Glomerular endothelial cell (primary cell): ENCODE results near the gene QKI. TPM values are rescaled to one million over a fixed set of nuclear protein-coding genes. Genes with fewer than 3 reads are reported as not detected.

ENCODE experiments used
- DNase-seq: peaks from one replicate; pipeline ENCODE4 v3.0.0-alpha.2; 2011; ENCODE audit warnings: low read depth, low spot score; ENCODE audit errors: extremely low read depth
- total RNA-seq: library from RNA; depleted of rRNA; stranded (reverse); fragments of >200 nt; gene quantifications from 2 replicates; pipeline ENCODE4 v1.2.3, GENCODE V29; 2015

The QKI gene
- total RNA-seq, 1 donor from 2014 or later = 224 TPM

DNA sequence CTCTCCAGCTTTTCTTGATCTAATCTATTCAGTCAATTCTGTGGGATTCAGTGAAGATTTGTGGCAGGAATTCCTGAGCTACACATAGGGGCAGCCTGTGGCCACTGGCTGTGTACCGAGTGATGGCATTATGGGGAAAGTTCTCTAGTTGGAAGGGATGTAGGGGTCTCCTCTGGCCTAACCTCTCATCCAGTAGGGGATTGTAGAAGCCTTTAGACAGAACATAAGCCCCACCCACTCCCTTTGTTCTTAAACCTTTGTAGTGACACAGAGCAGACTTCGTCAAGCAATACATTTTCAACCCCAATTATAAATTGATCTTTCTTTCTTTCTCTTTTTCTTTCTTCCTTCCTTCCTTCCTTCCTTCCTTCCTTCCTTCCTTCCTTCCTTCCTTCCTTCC lies 188.9 kb downstream of the QKI start:
- no peak for DNase-seq

DNA sequence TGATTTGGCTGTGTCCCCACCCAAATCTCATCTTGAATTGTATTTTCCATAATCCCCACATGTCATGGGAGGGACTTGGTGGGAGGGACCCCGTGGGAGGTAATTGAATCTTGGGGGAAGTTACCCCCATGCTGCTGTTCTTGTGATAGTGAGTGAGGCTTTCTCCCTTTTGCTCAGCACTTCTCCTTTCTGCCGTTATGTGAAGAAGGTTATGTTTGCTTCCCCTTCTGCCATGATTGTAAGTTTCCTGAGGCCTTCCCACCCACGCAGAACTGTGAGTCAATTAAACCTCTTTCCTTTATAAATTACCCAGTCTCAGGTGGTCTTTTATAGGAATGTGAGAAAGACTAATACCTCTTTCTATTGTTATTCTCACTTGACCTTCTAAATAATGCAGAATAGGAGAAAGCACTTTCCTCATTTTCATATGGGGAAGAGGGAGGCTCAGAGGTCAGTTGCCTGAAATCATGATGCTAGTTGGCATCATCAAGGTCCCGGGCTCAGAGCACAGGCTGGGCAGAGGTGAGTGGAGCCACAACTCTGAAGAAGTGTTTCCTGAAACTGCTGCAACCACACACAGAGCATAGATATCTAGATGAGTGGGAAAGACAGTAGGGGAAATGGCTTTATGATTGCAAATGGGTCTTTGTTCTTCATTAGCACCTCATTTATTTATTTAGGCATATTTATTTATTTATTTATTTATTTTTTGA lies 191.0 kb downstream of the QKI start:
- no peak for DNase-seq

DNA sequence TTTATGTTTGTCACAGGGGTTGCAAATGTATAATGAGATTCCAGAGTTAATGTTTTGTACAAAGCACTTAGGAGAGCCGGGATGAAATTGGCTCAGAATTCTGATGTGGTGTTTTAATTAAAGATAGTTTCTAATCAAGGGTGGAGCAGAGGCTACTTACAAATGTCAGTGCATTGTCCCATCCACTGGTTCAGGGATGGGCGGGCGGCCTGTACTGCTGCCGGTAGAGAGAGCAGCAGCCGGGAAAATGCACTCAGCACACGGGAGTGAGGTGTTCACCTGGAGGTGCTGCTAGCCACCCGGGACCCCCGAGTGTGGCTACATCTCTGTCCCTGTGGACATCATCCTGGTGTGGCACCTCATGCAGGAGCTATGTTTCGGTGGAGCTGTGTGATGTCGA lies 193.3 kb downstream of the QKI start:
- DNase-seq = no peak

DNA sequence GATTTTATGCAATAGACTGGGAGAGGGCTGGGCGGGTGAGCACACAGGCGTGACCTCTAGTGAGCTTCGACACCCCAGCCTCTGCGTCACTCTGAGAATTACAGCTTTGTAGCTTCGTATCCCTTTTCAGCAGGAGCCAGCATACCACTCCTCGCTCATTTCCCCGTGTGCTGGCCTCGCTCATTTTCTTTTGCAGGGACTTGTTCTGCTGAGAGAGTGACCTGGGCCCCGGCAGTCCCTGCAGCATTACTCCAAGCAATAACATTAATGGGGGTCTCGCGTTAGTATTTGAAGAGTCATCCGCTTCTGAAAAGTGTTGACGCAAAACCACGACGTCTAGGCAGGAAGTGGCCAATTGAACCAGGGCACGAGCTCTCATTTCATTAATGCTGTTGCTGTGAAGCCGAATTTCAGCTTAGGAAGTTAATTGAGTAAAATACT lies 193.7 kb downstream of the QKI start:
- DNase-seq = no peak

DNA sequence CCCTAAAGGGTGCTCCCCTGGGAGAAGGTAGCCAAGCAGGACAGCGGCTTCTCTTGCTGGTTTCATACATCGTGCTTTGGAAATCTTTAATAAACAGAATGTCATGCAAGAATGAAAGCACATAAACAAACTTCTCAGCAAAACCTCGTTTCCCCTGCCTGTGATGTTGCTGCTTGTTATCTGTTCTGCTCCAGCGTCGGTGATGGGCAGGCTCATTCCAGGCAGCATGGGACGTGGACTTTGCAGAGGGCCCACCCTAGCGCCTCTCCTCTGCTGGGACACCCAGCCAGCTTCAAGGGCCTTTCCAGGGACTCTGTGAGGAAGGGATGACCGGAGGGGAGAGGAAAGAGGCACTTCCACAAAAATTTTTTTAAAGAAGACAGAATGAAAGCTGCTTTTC lies 197.7 kb downstream of the QKI start:
- DNase-seq = no peak

DNA sequence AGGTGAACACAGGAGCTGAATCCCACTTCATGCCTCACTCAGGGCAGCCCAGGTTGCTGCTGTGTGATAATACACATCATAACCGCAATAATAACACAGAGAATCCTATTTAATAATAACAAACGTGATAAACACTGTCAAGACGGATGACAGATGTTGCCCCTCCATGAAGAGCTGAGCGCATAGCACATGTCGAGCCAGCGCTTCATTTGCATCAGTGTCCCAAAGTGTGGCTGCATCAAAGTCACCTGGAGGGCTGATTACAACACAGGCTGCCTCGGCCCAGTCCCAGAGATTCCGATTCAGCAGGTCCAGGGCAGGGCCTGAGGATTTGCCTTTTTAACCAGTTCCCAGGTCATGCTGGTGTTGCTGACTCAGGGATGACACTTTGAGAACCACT lies 198.5 kb downstream of the QKI start:
- DNase-seq = no peak

DNA sequence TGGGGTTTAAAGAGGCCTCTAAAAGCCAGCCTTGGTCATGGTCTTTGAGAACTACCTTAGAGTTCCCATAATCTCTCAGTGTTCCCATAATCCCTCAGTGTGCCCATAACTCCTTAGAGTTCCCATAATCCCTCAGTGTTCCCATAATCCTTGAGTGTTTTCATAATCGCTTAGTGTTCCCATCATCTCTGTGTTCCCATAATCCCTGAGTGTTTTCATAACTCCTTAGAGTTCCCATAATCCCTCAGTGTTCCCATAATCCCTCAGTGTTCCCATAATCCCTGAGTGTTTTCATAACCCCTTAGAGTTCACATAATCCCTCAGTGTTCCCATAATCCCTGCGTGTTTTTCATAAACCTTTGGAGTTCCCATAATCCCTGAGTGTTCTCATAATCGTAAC lies 199.2 kb downstream of the QKI start:
- no peak for DNase-seq

DNA sequence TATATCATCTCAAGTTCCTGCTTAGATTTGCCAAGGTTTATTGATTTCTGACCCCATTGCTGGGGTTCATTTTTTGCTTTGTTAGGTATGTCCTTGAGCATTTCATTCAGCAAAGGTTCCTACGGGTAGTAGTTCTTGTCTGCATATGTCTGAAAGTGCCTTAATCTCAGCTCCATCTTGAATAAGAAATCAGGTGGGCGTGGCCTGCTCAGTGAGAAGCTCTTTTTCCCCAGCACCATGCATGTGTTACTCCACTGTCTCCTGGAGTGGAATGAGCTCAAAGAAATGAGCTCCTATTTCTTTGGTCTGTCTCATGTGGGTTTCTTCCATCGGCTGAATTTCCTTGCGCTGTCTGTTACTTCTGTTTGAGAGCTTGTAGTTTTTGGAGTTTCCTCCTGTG lies 201.9 kb downstream of the QKI start:
- no peak for DNase-seq

DNA sequence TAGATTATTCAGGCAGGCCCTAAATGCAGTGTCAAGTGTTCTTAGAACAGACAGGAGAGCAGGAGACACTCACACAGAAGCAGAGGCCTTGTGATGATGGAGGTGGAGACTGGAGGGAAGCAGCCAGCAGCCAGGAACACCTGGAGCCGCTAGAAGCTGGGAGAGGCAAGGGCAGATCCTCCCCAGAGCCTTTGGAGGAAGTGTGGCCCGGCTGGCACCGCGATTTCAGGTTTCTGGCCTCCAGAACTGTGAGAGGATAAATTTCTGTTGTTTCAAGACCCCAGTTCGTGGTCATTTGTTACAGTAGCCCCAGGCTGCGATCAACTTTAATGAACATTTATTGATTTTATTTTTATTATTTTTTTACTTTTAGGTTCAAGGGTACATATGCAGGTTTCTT lies 203.0 kb downstream of the QKI start:
- DNase-seq = no peak

DNA sequence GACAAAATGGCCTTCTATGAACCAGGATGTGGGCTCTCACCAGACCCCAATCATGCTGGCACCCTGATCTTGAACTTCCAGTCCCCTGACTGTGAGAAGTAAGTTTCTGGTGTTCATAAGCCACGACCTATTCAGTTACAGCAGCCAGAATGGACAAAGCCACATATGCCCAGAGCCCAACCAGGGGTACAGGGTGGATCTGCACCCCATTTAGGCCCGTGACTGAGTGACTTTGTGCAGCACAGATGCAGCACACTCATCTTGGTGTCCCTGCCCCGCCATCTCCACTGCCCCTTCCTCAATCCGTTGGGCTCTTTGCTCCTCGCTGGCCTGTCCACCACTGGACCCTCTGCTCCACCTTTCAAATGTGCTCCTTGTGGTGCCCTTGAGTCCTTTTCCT lies 205.6 kb downstream of the QKI start:
- no peak for DNase-seq

DNA sequence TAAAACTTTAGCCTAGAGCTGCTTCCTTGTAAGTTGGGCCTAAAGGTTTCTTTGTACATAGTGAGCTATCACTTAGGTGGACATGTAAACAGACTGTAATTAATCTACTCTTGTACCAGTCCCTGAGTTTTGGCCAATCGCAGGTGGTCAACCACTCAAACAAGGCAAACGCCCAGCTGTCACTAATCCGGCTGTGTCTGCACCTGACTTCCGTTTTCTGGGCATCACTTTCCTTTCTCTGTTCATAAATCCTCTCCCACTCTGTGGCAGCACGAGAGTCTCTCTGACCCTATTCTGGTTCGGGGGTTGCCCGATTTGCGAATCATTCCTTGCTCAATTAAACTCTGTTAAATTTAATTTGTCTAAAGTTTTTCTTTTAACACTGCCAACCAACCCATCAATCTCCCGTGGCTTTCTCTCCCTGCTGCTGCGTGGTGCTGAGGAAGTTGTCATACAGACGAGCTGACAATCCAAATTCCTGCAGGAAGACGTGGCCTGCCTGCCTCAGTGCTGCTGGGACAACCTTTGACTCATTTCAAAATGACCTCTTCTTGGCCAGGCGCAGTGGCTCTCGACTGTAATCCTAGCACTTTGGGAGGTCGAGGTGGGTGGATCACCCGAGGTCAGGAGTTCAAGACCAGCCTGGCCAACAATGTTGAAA lies 206.3 kb downstream of the QKI start:
- DNase-seq = no peak

DNA sequence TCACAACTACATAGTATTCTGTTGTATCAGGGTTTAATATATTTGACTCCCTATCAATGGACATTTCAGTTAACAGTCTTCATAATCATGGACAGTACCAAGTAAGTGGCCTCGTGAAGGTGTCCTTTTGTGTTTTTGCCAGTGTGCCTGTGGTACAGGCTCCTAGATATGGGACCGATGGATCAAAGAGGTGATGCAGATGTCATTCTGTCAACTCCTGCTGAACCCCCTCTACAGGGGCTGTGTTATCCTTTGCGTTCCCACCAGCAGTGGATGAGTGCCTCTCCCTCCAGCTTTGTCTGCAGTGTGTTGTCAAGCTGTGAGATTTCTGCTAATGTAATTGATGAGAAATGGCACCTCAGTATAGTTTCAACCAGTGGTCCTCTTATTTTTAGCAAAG lies 210.7 kb downstream of the QKI start:
- no peak for DNase-seq

DNA sequence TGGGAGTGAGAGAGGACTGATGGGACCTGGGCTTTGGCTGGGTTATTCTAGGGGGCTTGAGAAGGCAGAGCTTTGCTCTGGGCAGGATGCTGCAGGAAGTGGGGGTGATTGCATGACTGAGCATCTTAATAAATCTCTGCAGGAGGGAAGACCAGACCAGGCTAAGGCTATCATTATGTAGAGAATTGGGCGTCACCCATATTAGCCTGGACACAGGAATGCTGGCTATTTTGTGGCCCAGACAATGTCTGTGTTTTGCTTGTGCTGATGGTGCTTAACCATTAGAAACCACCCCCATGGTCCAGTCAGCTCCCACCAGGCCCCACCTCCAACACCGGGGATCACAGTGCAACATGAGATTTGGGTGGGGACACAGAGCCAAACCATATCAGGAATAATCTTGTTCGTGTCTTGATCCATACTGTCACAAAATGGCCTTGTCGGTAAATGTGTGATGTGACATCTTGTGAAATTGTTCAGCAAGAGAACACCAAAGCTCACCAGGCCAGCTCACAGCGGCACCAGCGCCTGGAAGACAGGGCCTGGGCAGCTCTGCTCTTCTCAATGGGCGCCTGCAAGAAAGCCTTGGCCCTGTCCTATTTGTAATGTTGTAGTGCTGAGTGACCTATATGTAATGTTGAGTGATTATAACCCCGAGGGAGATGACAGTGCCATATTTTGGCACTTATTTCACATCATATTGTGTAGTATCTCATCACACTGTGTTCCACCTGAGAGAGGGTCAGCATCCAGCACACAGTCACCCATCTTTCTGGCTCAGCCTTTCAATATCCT lies 211.8 kb downstream of the QKI start:
- no peak for DNase-seq

DNA sequence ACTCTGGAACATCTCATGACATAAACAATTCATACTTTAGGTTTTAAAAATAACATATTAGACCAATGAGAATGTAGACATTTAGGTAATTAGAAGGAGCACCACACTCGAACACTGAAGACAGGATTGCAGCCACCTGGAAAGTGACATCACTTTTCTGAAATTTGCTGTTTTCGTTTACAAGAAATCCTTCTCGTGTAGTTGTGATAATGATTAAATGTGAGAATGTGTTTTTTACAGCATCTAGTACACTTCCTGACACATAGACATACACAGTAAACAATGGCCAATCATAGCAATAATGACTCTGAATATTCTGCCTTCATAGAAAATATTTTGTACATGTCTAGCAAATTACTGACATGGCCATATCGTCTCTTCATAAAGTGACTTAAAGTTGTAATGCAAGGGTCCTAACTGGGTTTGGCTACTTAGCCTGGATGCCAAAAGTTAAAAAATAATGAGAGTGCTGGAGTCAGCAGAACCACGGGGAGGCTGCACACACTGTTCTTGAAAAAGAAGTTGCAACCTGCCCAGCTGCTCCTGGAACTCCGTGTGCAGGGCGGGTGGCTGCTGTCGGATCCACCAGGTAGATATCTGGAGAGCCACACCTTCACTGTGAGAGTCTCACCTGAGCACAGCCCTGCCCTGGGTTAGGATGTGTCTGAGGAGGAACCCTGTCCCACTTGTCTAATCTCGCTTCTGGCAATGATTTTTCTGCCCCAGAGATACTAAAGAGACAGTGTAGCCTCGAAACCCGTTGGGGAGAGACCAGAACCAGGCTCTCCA lies 212.9 kb downstream of the QKI start:
- no peak for DNase-seq
